PFSK-1 (cell line): ENCODE measurements around the gene CDCA5.

Source experiments
- POLR2AphosphoS5 ChIP-seq: IDR thresholded peaks from 2 replicates; pipeline ENCODE4 v1.6.1; 2012; ENCODE audit warnings: low read depth, mild to moderate bottlenecking, control low read depth, low read length, moderate library complexity
- TAF1 ChIP-seq: IDR thresholded peaks from 2 replicates; pipeline ENCODE4 v1.6.1; 2012; ENCODE audit warnings: low read length, control low read depth, borderline replicate concordance; ENCODE audit not compliant: insufficient read depth

GRCh38 chr11:65114538-65115171 lies 30.8 kb upstream of the CDCA5 start:
- TF ChIP-seq TAF1 (no peak), POLR2AphosphoS5 (no peak)
